GM12865 (cell line): ENCODE measurements around the gene TP53TG3E.
"Not testable (repeated sequence)": the region's sequence is repeated elsewhere in the genome, so short reads cannot be mapped to it uniquely, and the experiment has no call there.

Source experiments
- DNase-seq: peaks from one replicate; pipeline ENCODE4 v3.0.0; 2010; ENCODE audit warnings: low read depth
- H3K4me3 ChIP-seq: 2 replicates; pipeline ENCODE4 v1.5.1; 2011; ENCODE audit warnings: mild to moderate bottlenecking, low read depth, low read length, control low read depth

TP53TG3E gene, protein sequence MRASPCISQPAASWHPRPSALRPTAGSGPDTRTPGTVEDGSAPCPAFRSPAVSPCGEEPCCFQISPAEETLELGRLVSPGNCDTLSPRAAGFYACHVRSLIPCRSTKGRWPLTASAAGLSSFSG

GRCh38 chr16:33304006-33304405 lies at the start of gene TP53TG3E:
TP53TG3E (plus strand) TSS chr16:33304306; CDS start chr16:33304374, 68 bp downstream.
- not testable (repeated sequence) for H3K4me3 ChIP-seq, DNase-seq

- peak; percentile 9 for DNase-seq
- not testable (repeated sequence) for H3K4me3 ChIP-seq
Observed at GRCh38 chr16:33336226-33337012, 32.3 kb downstream of the TP53TG3E start.

DNA sequence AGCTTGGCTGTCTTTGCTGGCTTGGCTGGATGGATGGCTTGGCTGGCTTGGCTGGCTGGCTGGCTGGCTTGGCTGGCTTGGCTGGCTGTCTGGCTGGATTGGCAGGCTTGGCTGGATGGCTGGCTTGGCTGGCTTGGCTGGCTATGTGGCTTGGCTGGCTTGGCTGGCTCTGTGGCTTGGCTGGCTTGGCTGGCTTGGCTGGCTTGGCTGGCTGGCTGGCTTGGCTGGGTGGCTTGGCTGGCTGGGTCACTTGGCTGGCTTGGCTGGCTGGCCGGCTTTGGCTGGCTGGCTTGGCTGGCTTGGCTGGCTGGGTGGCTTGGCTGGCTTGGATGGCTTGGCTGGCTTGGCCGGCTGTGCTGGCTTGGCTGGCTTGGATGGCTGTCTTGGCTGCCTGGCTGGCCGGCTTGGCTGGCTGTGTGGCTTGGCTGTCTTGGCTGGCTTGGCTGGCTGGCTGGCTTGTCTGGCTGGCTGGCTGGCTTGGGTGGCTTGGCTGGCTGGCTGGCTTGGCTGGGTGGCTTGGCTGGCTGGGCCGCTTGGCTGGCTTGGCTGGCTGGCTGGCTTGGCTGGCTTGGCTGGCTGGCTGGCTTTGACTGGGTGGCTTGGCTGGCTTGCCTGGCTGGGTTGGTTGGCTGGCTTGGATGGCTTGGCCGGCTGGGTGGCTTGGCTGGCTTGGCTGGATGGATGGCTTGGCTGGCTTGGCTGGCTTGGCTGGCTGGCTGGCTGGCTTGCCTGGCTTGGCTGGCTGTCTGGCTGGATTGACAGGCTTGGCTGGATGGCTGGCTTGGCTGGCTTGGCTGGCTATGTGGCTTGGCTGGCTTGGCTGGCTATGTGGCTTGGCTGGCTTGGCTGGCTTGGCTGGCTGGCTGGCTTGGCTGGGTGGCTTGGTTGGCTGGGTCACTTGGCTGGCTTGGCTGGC lies 33.8 kb downstream of the TP53TG3E start:
- peak; percentile 10 for DNase-seq
- not testable (repeated sequence) for H3K4me3 ChIP-seq

- not testable (repeated sequence) for H3K4me3 ChIP-seq
Observed at GRCh38 chr16:33338543-33338951, 34.4 kb downstream of the TP53TG3E start.

GRCh38 chr16:33339093-33340061 lies 35.3 kb downstream of the TP53TG3E start:
- H3K4me3 ChIP-seq, result not testable (repeated sequence)
- peak; percentile 13 for DNase-seq

More at GRCh38 chr16:33338543-33338951, 34.4 kb downstream of the TP53TG3E start:
- DNase-seq, result not testable (repeated sequence)
